WTC11 (cell line): ENCODE results near the gene MBD6. TPM values are rescaled to one million over a fixed set of nuclear protein-coding genes. Genes with fewer than 3 reads are reported as not detected.

Experiments
- ATAC-seq: fragments of 200-7000 bp; cut with Tn5 transposase; 2 replicates; pipeline ENCODE4 v1.10.0; 2021; ENCODE audit warnings: mild to moderate bottlenecking, moderate library complexity
- CTCF ChIA-PET: fragments of 300-600 bp; sonication (Branson Sonifier 250); formaldehyde crosslinking; loops from one replicate; lab custom pipeline; 2021; ENCODE audit warnings: antibody characterized with exemption; lab: Charles Lee
- POLR2A ChIA-PET: fragments of 350-600 bp; sonication (Branson Sonifier 250); formaldehyde crosslinking; loops from one replicate; lab custom pipeline; 2021; ENCODE audit warnings: antibody characterized with exemption; lab: Charles Lee
- DNase-seq: peaks from one replicate; pipeline ENCODE4 v3.0.0; 2021; ENCODE audit warnings: low spot score
- H3K27ac Mint-ChIP-seq: 2 replicates; pipeline ENCODE4 v1.8.0; 2021; ENCODE audit warnings: mixed read lengths
- H3K27me3 Mint-ChIP-seq: 2 replicates; pipeline ENCODE4 v1.8.0; 2021; ENCODE audit warnings: low read depth, mild to moderate bottlenecking, moderate library complexity, mixed read lengths
- H3K36me3 Mint-ChIP-seq: 2 replicates; pipeline ENCODE4 v1.8.0; 2021; ENCODE audit warnings: mixed read lengths
- H3K4me1 Mint-ChIP-seq: 2 replicates; pipeline ENCODE4 v1.8.0; 2022; ENCODE audit warnings: mixed read lengths
- H3K4me3 Mint-ChIP-seq: 2 replicates; pipeline ENCODE4 v1.8.0; 2021; ENCODE audit warnings: mild to moderate bottlenecking, moderate library complexity, mixed read lengths
- H3K9me3 Mint-ChIP-seq: 2 replicates; pipeline ENCODE4 v1.8.0; 2021; ENCODE audit warnings: mixed read lengths
- CTCF ChIP-seq: fragments of 200-600 bp; IDR thresholded peaks from 2 replicates; pipeline ENCODE4 v1.8.0; 2022; ENCODE audit warnings: antibody characterized with exemption
- IRF1 ChIP-seq: sonication (generic); formaldehyde crosslinking; IDR thresholded peaks from 2 replicates; pipeline ENCODE4 v1.8.0; 2023; ENCODE audit warnings: missing genetic modification reagents
- JAZF1 ChIP-seq: fragments of 250-450 bp; sonication (Bioruptor Pico); IDR thresholded peaks from 2 replicates; pipeline ENCODE4 v1.9.0; 2021; ENCODE audit warnings: moderate library complexity, mild to moderate bottlenecking, inconsistent platforms
- NFATC4 ChIP-seq: fragments of 250-450 bp; sonication (Bioruptor Pico); IDR thresholded peaks from 2 replicates; pipeline ENCODE4 v1.9.0; 2021; ENCODE audit warnings: mild to moderate bottlenecking
- NFYB ChIP-seq: sonication (generic); formaldehyde crosslinking; conservative IDR thresholded peaks from 2 replicates; pipeline ENCODE4 v1.8.0; 2022; ENCODE audit warnings: low read depth, missing genetic modification reagents
- PRDM15 ChIP-seq: sonication (generic); formaldehyde crosslinking; IDR thresholded peaks from 2 replicates; pipeline ENCODE4 v1.8.0; 2022; ENCODE audit warnings: missing genetic modification reagents
- TCF7 ChIP-seq: sonication (generic); formaldehyde crosslinking; IDR thresholded peaks from 2 replicates; pipeline ENCODE4 v1.8.0; 2022; ENCODE audit warnings: mild to moderate bottlenecking, low read depth, missing genetic modification reagents, moderate library complexity
- TP53 ChIP-seq: sonication (generic); formaldehyde crosslinking; IDR thresholded peaks from 2 replicates; pipeline ENCODE4 v1.8.1; 2023; ENCODE audit warnings: mild to moderate bottlenecking, missing genetic modification reagents
- USF2 ChIP-seq: sonication (generic); formaldehyde crosslinking; IDR thresholded peaks from 2 replicates; pipeline ENCODE4 v1.8.1; 2023; ENCODE audit warnings: mild to moderate bottlenecking, missing genetic modification reagents, moderate library complexity
- ZMAT4 ChIP-seq: fragments of 250-450 bp; sonication (Bioruptor Pico); IDR thresholded peaks from 2 replicates; pipeline ENCODE4 v1.9.0; 2021; ENCODE audit warnings: mild to moderate bottlenecking
- ZNF121 ChIP-seq: sonication (generic); formaldehyde crosslinking; IDR thresholded peaks from 2 replicates; pipeline ENCODE4 v1.8.0; 2023; ENCODE audit warnings: missing genetic modification reagents
- ZNF281 ChIP-seq: sonication (generic); formaldehyde crosslinking; IDR thresholded peaks from 2 replicates; pipeline ENCODE4 v1.8.0; 2023; ENCODE audit warnings: mild to moderate bottlenecking, missing genetic modification reagents
- ZNF416 ChIP-seq: fragments of 250-450 bp; sonication (Bioruptor Pico); IDR thresholded peaks from 2 replicates; pipeline ENCODE4 v1.9.0; 2021; ENCODE audit warnings: mild to moderate bottlenecking, inconsistent platforms
- ZNF425 ChIP-seq: fragments of 250-450 bp; sonication (Bioruptor Pico); conservative IDR thresholded peaks from 2 replicates; pipeline ENCODE4 v1.9.0; 2021; ENCODE audit warnings: mild to moderate bottlenecking
- ZSCAN18 ChIP-seq: fragments of 250-450 bp; sonication (Bioruptor Pico); IDR thresholded peaks from 2 replicates; pipeline ENCODE4 v2.1.2; 2022; ENCODE audit warnings: mild to moderate bottlenecking, moderate library complexity
- total RNA-seq: library from RNA; stranded (reverse); gene quantifications from 3 replicates; pipeline ENCODE4 v1.2.3, GENCODE V29; 2021

MBD6 gene
- total RNA-seq, 1 experiment from 2014 or later: 46.3 TPM

GRCh38 chr12:57511588-57512325 lies 10.9 kb upstream of the MBD6 start (continued):
- TF ChIP-seq ZNF425 (CRISPR knock-in tag) (no peak), ZNF121 (no peak), ZMAT4 (CRISPR knock-in tag) (no peak), ZSCAN18 (CRISPR knock-in tag) (no peak)

- no peaks in the 10 kb centered on the region for H3K4me1 Mint-ChIP-seq
- TF ChIP-seq USF2 (no peak), PRDM15 (no peak), ZNF281 (no peak)
- ChIA-PET POLR2A (no interaction called here), CTCF (interaction anchor here (1.5 kb wide), 1 partner anchor 15 kb away, joined by 5 read pairs; no protein-coding TSS in a partner anchor)
- H3K36me3 Mint-ChIP-seq: peaks cover 86% of the 10 kb centered on the region
- no peak overlapping the region for H3K4me3 Mint-ChIP-seq
- no peak overlapping the region for H3K27ac Mint-ChIP-seq
- no peak for ATAC-seq
- no peaks in the 10 kb centered on the region for H3K27me3 Mint-ChIP-seq
- no peaks in the 10 kb centered on the region for H3K9me3 Mint-ChIP-seq
- no peak for DNase-seq
Measured at GRCh38 chr12:57512665-57513064, 10.0 kb upstream of the MBD6 start.

- Mint-ChIP-seq H3K36me3 (peaks cover 86% of the 10 kb centered on the region), H3K4me3 (no peak overlapping the region), H3K27me3 (no peaks in the 10 kb centered on the region), H3K27ac (no peak overlapping the region), H3K4me1 (peaks cover under 1% of the 10 kb centered on the region), H3K9me3 (no peaks in the 10 kb centered on the region)
- ATAC-seq: no peak
- no peak for DNase-seq
- ChIA-PET POLR2A (no interaction called here), CTCF (interaction anchor here (0.6 to 1.5 kb wide), 2 partner anchors 15 to 213 kb away, joined by 3 to 5 read pairs; no protein-coding TSS in a partner anchor)
- TF ChIP-seq ZNF416 (CRISPR knock-in tag) (no peak), NFATC4 (CRISPR knock-in tag) (no peak), IRF1 (CRISPR knock-in tag) (no peak), TCF7 (no peak), NFYB (no peak), TP53 (CRISPR knock-in tag) (no peak), CTCF (no peak), JAZF1 (no peak)
Measured at GRCh38 chr12:57513266-57513665, 9.4 kb upstream of the MBD6 start.
